Measurements from ENCODE around the gene SEZ6L. TPM values are rescaled to one million over a fixed set of nuclear protein-coding genes. Genes with fewer than 3 reads are reported as not detected.

SEZ6L gene
- total RNA-seq, 1 donor from 2014 or later, result 2.3 TPM

DNA sequence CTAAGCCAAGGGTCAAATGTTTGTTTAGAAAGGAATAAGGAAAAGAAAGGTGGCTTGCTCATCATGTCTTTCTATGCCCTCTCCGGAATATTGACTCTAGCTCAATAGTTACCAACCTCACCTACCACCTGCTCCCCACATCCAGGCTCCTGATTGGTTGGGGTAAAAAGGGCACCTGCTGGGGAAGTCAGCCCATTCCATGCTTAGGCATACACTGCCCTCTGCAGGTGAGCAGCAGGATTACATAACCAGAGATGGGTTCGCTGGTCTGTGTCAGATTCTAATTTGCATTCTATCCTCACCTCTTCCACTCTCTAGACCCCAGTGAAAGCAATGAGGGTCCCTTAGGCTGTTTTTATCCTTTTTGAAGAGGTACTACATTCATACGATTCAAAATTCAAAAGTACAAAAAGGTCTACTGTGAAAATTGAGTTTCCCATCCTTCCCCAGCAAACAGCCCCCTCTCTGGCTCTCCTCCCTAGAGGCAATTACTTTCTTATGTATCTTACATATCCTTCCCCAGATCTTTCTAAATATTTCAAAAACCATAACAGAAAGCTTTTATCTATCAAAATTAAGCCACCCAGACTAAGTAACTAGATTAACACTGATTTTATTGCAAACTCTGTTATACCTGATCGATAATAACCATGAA is 161.8 kb downstream of the SEZ6L start:
- Mint-ChIP-seq H3K27ac (ENCODE audit: unreplicated experiment) (no peak overlapping the region), H3K4me3 (ENCODE audit: unreplicated experiment) (no peak overlapping the region), H3K36me3 (ENCODE audit: low read depth, unreplicated experiment) (no peaks in the 10 kb centered on the region), H3K4me1 (ENCODE audit: low read depth, unreplicated experiment) (no peaks in the 10 kb centered on the region), H3K27me3 (ENCODE audit: low read depth, unreplicated experiment) (peaks cover 60% of the 10 kb centered on the region), H3K9me3 (ENCODE audit: unreplicated experiment) (no peaks in the 10 kb centered on the region)
- Histone ChIP-seq H3K4me3 (ENCODE audit: insufficient read depth, low read depth, low read length) (no peak overlapping the region), H3K36me3 (ENCODE audit: insufficient read depth, low read length) (no peaks in the 10 kb centered on the region), H3K4me2 (ENCODE audit: low read length) (no peak overlapping the region), H3K9me3 (ENCODE audit: insufficient read depth, low read depth, low read length) (no peaks in the 10 kb centered on the region), H3K9ac (ENCODE audit: low read length) (no peak overlapping the region), H2AFZ (ENCODE audit: low read depth, low read length) (no peak overlapping the region), H3K27ac (ENCODE audit: low read depth, low read length) (no peak overlapping the region), H4K20me1 (ENCODE audit: insufficient read depth, low read length) (no peaks in the 10 kb centered on the region), H3K4me1 (ENCODE audit: insufficient read depth, low read length) (no peaks in the 10 kb centered on the region), H3K79me2 (ENCODE audit: insufficient read depth, low read length) (no peaks in the 10 kb centered on the region), H3K27me3 (ENCODE audit: insufficient read depth, low read length) (peaks cover 11% of the 10 kb centered on the region)
- no peak for DNase-seq (ENCODE audit: low read depth)
- TF ChIP-seq EZH2 (IDR thresholded peaks at IDR 0.05; ENCODE audit: insufficient read depth, low read length), result no peak
- TF ChIP-seq, protein P1, sequence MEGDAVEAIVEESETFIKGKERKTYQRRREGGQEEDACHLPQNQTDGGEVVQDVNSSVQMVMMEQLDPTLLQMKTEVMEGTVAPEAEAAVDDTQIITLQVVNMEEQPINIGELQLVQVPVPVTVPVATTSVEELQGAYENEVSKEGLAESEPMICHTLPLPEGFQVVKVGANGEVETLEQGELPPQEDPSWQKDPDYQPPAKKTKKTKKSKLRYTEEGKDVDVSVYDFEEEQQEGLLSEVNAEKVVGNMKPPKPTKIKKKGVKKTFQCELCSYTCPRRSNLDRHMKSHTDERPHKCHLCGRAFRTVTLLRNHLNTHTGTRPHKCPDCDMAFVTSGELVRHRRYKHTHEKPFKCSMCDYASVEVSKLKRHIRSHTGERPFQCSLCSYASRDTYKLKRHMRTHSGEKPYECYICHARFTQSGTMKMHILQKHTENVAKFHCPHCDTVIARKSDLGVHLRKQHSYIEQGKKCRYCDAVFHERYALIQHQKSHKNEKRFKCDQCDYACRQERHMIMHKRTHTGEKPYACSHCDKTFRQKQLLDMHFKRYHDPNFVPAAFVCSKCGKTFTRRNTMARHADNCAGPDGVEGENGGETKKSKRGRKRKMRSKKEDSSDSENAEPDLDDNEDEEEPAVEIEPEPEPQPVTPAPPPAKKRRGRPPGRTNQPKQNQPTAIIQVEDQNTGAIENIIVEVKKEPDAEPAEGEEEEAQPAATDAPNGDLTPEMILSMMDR (IDR thresholded peaks at IDR 0.05; ENCODE audit: insufficient read depth, low read depth, low read length), result peak; percentile 90
- FAIRE-seq, result peak; percentile 60

DNA sequence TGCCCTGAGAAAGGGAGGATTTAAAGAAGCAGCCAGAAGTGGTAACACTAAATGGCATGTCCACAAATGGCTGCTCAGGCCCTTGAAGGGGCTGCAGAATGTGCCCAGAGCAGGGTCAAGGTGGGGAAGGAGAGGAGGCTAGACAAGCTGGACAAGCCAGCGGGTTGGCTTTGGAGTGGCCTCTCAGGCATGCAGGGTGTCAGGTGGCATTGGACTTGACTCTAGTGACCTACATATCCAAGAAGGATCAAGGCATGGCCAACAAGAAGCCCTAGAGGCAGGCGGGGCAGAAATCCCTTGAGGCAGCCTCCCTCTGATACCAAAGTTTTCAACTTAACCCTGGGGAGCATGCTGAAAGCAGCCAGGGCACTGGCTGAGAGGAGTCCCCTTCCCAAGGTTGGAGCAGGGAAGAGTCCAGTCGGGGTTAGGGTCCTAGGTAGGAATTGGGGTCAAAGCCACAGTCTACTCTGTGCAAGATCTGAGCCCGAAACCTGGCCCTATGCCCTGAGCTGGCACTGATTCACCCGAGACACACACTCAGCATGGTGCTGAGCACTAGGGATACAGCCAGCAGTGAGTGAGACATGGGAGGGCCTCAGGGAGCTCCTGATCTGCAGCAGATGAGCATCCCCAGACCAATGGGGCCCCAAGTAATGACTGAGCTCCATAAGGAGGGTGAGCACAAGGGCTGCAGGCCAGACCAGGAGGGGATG is 164.0 kb downstream of the SEZ6L start:
- no peaks in the 10 kb centered on the region for H3K36me3 Mint-ChIP-seq (ENCODE audit: low read depth, unreplicated experiment)
- no peak for FAIRE-seq
- peaks cover 72% of the 10 kb centered on the region for H3K27me3 Mint-ChIP-seq (ENCODE audit: low read depth, unreplicated experiment)

More for the DNA sequence above, 164.0 kb downstream of the SEZ6L start:
- no peaks in the 10 kb centered on the region for H3K9me3 Mint-ChIP-seq (ENCODE audit: unreplicated experiment)
- no peak overlapping the region for H3K27ac Mint-ChIP-seq (ENCODE audit: unreplicated experiment)
- no peak for TF ChIP-seq EZH2 (IDR thresholded peaks at IDR 0.05; ENCODE audit: insufficient read depth, low read length)
- TF ChIP-seq, protein P1 (IDR thresholded peaks at IDR 0.05; ENCODE audit: insufficient read depth, low read depth, low read length), result no peak
- Histone ChIP-seq H4K20me1 (ENCODE audit: insufficient read depth, low read length) (no peaks in the 10 kb centered on the region), H3K9ac (ENCODE audit: low read length) (no peak overlapping the region), H3K4me2 (ENCODE audit: low read length) (no peak overlapping the region), H3K27me3 (ENCODE audit: insufficient read depth, low read length) (peaks cover 21% of the 10 kb centered on the region), H3K4me1 (ENCODE audit: insufficient read depth, low read length) (no peaks in the 10 kb centered on the region), H3K4me3 (ENCODE audit: insufficient read depth, low read depth, low read length) (no peak overlapping the region), H3K36me3 (ENCODE audit: insufficient read depth, low read length) (no peaks in the 10 kb centered on the region), H3K9me3 (ENCODE audit: insufficient read depth, low read depth, low read length) (no peaks in the 10 kb centered on the region), H3K79me2 (ENCODE audit: insufficient read depth, low read length) (no peaks in the 10 kb centered on the region), H2AFZ (ENCODE audit: low read depth, low read length) (no peak overlapping the region), H3K27ac (ENCODE audit: low read depth, low read length) (no peak overlapping the region)
- H3K4me3 Mint-ChIP-seq (ENCODE audit: unreplicated experiment), result no peak overlapping the region
- no peaks in the 10 kb centered on the region for H3K4me1 Mint-ChIP-seq (ENCODE audit: low read depth, unreplicated experiment)
- no peak for DNase-seq (ENCODE audit: low read depth)
